Hypothalamus (tissue), 51 donors: Measurements from ENCODE around the gene DFFA.
"Not testable (repeated sequence)": the region's sequence is repeated elsewhere in the genome, so short reads cannot be mapped to it uniquely, and the experiment has no call there.

Experiments
- DNase-seq, 51 donors: peaks; one replicate each; lab custom pipeline; 2025; lab: John Stamatoyannopoulos, UW

Gene DFFA

GRCh38 chr1:10470043-10470442 is 2.3 kb downstream of the DFFA start:
- no peak for DNase-seq

GRCh38 chr1:10467078-10467477 is 5.3 kb downstream of the DFFA start:
- no peak for DNase-seq

- no peak for DNase-seq
These were observed 13.1 kb downstream of the DFFA start for GRCh38 chr1:10459184-10459583.

GRCh38 chr1:10457875-10458274 is 14.5 kb downstream of the DFFA start:
- DNase-seq = no peak

- DNase-seq = not testable (repeated sequence)
These were observed 14.9 kb downstream of the DFFA start for GRCh38 chr1:10457462-10457861.

GRCh38 chr1:10456661-10457060 is 15.7 kb downstream of the DFFA start:
- no peak for DNase-seq

GRCh38 chr1:10456048-10456447 is 16.3 kb downstream of the DFFA start:
- DNase-seq = no peak

GRCh38 chr1:10451287-10451686 is 21.0 kb downstream of the DFFA start:
- no peak for DNase-seq

- no peak for DNase-seq
These were observed 21.5 kb downstream of the DFFA start for GRCh38 chr1:10450836-10451235.

- no peak for DNase-seq
These were observed 22.0 kb downstream of the DFFA start for GRCh38 chr1:10450156-10450814.

- no peak for DNase-seq
These were observed 22.6 kb downstream of the DFFA start, which contains the start of gene CORT for GRCh38 chr1:10449751-10450150. CORT (plus strand) TSS chr1:10450031; CDS start chr1:10450224, 193 bp downstream.

GRCh38 chr1:10446790-10447422 is 25.4 kb downstream of the DFFA start:
- DNase-seq = no peak

- no peak for DNase-seq
These were observed 27.4 kb downstream of the DFFA start for GRCh38 chr1:10444795-10445397.

GRCh38 chr1:10444248-10444647 is 28.1 kb downstream of the DFFA start:
- no peak for DNase-seq

GRCh38 chr1:10440794-10441193 is 31.5 kb downstream of the DFFA start:
- DNase-seq = no peak

GRCh38 chr1:10440305-10440704 is 32.0 kb downstream of the DFFA start:
- DNase-seq = no peak

- DNase-seq = no peak
These were observed 33.6 kb downstream of the DFFA start for GRCh38 chr1:10438677-10439163.

- no peak for DNase-seq
These were observed 35.3 kb downstream of the DFFA start for GRCh38 chr1:10437052-10437451.

GRCh38 chr1:10434590-10434989 is 37.7 kb downstream of the DFFA start:
- no peak for DNase-seq

- DNase-seq = no peak
These were observed 38.5 kb downstream of the DFFA start for GRCh38 chr1:10433790-10434189.

- no peak for DNase-seq
These were observed 39.2 kb downstream of the DFFA start for GRCh38 chr1:10432910-10433700.
